Endodermal cell (in vitro differentiated cells): ENCODE measurements around the gene GLYATL2. TPM values are rescaled to one million over a fixed set of nuclear protein-coding genes. Genes with fewer than 3 reads are reported as not detected.

Experiments used
- DNase-seq: peaks from one replicate; pipeline ENCODE4 v3.0.0-alpha.2; 2017
- H3K27ac ChIP-seq: 2 replicates; pipeline ENCODE4 v1.5.1; 2013; ENCODE audit warnings: mild to moderate bottlenecking, low read depth, low read length, moderate library complexity
- H3K27me3 ChIP-seq: 2 replicates; pipeline ENCODE4 v1.6.1; 2013; ENCODE audit warnings: mild to moderate bottlenecking, low read length, moderate library complexity; ENCODE audit not compliant: insufficient read depth, control insufficient read depth, poor library complexity, severe bottlenecking
- H3K36me3 ChIP-seq: 2 replicates; pipeline ENCODE4 v1.7.0; 2013; ENCODE audit warnings: mild to moderate bottlenecking, low read length, moderate library complexity; ENCODE audit not compliant: control insufficient read depth, insufficient read depth
- H3K4me1 ChIP-seq: one replicate; pipeline ENCODE4 v1.7.0; 2013; ENCODE audit warnings: low read length; ENCODE audit not compliant: control insufficient read depth, insufficient read depth
- H3K4me3 ChIP-seq: 2 replicates; pipeline ENCODE4 v1.5.1; 2013; ENCODE audit warnings: mild to moderate bottlenecking, low read length, moderate library complexity
- H3K9ac ChIP-seq: 2 replicates; pipeline ENCODE4 v1.6.1; 2013; ENCODE audit warnings: mild to moderate bottlenecking, low read length, moderate library complexity; ENCODE audit not compliant: poor library complexity, severe bottlenecking; ENCODE audit errors: extremely low read depth
- H3K9me3 ChIP-seq: 2 replicates; pipeline ENCODE4 v1.6.1; 2013; ENCODE audit warnings: mild to moderate bottlenecking, low read length, moderate library complexity; ENCODE audit not compliant: control insufficient read depth
- H3K27ac Mint-ChIP-seq: 2 replicates; pipeline ENCODE4 v1.8.0; 2020; ENCODE audit warnings: mixed read lengths
- H3K27me3 Mint-ChIP-seq: 2 replicates; pipeline ENCODE4 v1.8.0; 2021; ENCODE audit warnings: mild to moderate bottlenecking, mixed read lengths; ENCODE audit not compliant: insufficient read depth
- H3K36me3 Mint-ChIP-seq: 2 replicates; pipeline ENCODE4 v1.8.0; 2020; ENCODE audit warnings: low read depth, mixed read lengths
- H3K4me1 Mint-ChIP-seq: 2 replicates; pipeline ENCODE4 v1.8.0; 2020; ENCODE audit warnings: mixed read lengths
- H3K4me3 Mint-ChIP-seq: 2 replicates; pipeline ENCODE4 v1.8.0; 2020; ENCODE audit warnings: mild to moderate bottlenecking, moderate library complexity, mixed read lengths
- H3K9me3 Mint-ChIP-seq: 2 replicates; pipeline ENCODE4 v1.8.0; 2020; ENCODE audit warnings: mild to moderate bottlenecking, mixed read lengths
- WGBS, 2 experiments: methylation state at CpG; one replicate each; pipeline versions ENCODE4 v1.1.5 to v1.1.7; 2013; ENCODE audit warnings: missing lambda C conversion rate in 2 of 2, mixed read lengths in 1 of 2; ENCODE audit not compliant: insufficient coverage in 1 of 2, insufficient read length in 1 of 2; 5-methylcytosine and 5-hydroxymethylcytosine counted together
- total RNA-seq, 2 donors: library from RNA; stranded (reverse); fragmentation: NEBNext Ultra II Directional in 1 of 2; extraction: Animal tissue kit (Norgen Biotek cat#: 25700) in 1 of 2; gene quantifications; 2 replicates in 1 of 2; 3 replicates in 1 of 2; pipeline ENCODE4 v1.2.1, GENCODE V29; 2021
- TF ChIP-seq, protein P1 (sequence below): fragments of 200-600 bp; sonication (generic); conservative IDR thresholded peaks from 2 replicates; pipeline ENCODE4 v1.5.0; 2021; ENCODE audit warnings: antibody characterized with exemption, mild to moderate bottlenecking

The GLYATL2 gene
- total RNA-seq, 2 donors from 2014 or later, result 0.35 to 1.4 TPM

DNA sequence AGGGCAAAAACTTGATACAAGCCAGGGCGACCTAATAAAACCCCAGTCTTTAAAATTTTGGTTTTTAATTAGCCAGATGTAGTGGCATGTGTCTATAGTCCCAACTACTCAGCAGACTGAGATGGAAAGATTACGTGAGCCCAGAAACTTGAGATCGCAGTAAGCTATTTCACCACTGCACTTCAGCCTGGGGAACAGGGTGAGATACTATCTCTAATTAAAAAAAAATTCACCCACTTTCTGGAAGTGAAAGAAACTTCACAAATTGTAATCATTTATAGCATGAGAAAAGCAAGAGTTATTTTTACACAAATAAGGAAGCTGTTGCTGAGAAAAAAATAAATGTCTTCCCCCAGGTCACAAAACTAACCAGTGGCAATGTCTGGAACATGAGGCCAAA is 882 bp upstream of the GLYATL2 start:
- Mint-ChIP-seq H3K27me3 (no peaks in the 10 kb centered on the region), H3K4me1 (no peaks in the 10 kb centered on the region), H3K36me3 (no peaks in the 10 kb centered on the region), H3K9me3 (peaks cover 76% of the 10 kb centered on the region), H3K4me3 (no peak overlapping the region), H3K27ac (no peak overlapping the region)
- peaks cover 52% of the 10 kb centered on the region for H3K9me3 ChIP-seq
- H3K4me3 ChIP-seq, result no peak overlapping the region
- no peak for DNase-seq
- WGBS, 2 experiments, result 64 to 79% methylated on average over 2 to 3 of the region's 3 CpGs
- H3K27ac ChIP-seq, result no peak overlapping the region
- H3K27me3 ChIP-seq, result no peaks in the 10 kb centered on the region
- H3K9ac ChIP-seq, result no peak overlapping the region
- TF ChIP-seq, protein P1, sequence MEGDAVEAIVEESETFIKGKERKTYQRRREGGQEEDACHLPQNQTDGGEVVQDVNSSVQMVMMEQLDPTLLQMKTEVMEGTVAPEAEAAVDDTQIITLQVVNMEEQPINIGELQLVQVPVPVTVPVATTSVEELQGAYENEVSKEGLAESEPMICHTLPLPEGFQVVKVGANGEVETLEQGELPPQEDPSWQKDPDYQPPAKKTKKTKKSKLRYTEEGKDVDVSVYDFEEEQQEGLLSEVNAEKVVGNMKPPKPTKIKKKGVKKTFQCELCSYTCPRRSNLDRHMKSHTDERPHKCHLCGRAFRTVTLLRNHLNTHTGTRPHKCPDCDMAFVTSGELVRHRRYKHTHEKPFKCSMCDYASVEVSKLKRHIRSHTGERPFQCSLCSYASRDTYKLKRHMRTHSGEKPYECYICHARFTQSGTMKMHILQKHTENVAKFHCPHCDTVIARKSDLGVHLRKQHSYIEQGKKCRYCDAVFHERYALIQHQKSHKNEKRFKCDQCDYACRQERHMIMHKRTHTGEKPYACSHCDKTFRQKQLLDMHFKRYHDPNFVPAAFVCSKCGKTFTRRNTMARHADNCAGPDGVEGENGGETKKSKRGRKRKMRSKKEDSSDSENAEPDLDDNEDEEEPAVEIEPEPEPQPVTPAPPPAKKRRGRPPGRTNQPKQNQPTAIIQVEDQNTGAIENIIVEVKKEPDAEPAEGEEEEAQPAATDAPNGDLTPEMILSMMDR, result no peak
- no peaks in the 10 kb centered on the region for H3K4me1 ChIP-seq
- no peaks in the 10 kb centered on the region for H3K36me3 ChIP-seq

DNA sequence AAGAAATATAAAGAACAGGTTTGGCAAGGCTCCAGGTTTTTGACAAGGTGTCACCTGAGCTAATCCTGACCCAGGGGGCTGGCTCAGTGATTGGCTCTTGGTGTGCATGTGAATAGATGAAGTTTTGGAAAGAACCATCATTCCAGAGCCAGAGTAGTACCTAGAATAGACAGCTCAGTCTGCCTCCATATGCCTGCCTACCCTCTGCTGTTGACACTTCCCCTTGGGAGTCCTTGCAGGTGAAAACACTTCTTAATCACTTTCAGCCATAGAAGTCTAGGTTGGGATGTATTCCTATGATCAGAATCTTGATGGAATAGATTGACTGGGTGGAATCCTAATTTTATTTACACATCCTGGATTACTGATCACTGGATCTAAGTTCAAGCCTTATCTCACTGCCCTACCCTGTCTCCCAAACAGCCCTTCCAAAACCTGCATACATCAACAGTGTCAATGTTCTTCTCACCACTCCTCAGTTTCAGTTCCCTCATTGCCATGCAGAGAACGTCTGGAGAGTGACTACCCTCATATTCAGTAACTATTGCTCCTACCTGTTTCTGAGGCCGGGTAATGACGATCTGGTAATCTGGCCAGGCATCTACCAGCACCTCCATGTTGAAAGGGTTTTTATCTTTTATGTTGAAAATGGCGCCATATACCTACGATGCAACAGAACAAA is 6.7 kb downstream of the GLYATL2 start:
- no peaks in the 10 kb centered on the region for H3K27me3 Mint-ChIP-seq
- DNase-seq, result no peak
- Histone ChIP-seq H3K9ac (no peak overlapping the region), H3K4me3 (no peak overlapping the region), H3K27ac (no peak overlapping the region), H3K27me3 (no peaks in the 10 kb centered on the region), H3K36me3 (no peaks in the 10 kb centered on the region), H3K4me1 (no peaks in the 10 kb centered on the region), H3K9me3 (peaks cover 75% of the 10 kb centered on the region)
- H3K36me3 Mint-ChIP-seq, result no peaks in the 10 kb centered on the region
- peaks cover 82% of the 10 kb centered on the region for H3K9me3 Mint-ChIP-seq
- 74 to 85% methylated on average over 2 to 5 of the region's 5 CpGs for WGBS, 2 experiments
- no peak overlapping the region for H3K4me3 Mint-ChIP-seq
- TF ChIP-seq, protein P1, result no peak
- no peaks in the 10 kb centered on the region for H3K4me1 Mint-ChIP-seq
- no peak overlapping the region for H3K27ac Mint-ChIP-seq

DNA sequence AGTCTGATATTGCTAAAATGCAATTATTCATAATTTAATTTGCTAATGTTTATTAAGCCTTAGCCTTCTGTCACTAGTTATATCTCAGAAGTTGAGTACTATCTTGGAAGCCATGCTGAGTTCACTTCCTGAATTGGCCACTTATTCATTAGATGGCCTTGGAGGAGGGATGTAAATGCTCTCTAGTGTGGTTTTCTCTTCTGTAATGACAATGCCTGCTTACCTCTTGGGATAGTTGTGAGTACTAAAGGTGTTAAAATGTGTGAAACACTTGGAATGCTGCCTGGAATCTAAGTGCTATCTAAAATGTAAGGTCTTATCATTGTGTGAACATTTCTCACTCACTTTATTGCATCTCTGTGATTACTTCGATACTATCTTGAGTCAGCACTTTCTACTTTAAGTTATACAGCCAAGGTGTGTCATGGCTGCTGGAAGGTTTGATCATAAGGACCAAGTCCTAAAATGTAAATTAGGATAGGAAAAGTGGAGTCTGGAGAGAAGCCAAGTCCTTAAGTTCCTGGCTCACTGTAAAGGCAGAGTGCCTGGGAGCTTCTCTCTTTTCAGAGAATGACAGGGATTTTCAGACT is 12.4 kb downstream of the GLYATL2 start:
- no peak overlapping the region for H3K4me3 ChIP-seq
- H3K4me1 ChIP-seq, result no peaks in the 10 kb centered on the region
- 67 to 75% methylated on average over 1 of the region's 1 CpG for WGBS, 2 experiments
- no peak overlapping the region for H3K4me3 Mint-ChIP-seq
- H3K36me3 ChIP-seq, result no peaks in the 10 kb centered on the region
- H3K9me3 Mint-ChIP-seq, result peaks cover 75% of the 10 kb centered on the region
- H3K36me3 Mint-ChIP-seq, result no peaks in the 10 kb centered on the region
- no peaks in the 10 kb centered on the region for H3K27me3 ChIP-seq
- TF ChIP-seq, protein P1, result no peak
- H3K9ac ChIP-seq, result no peak overlapping the region
- H3K4me1 Mint-ChIP-seq, result no peaks in the 10 kb centered on the region
- peaks cover 71% of the 10 kb centered on the region for H3K9me3 ChIP-seq
- H3K27ac Mint-ChIP-seq, result no peak overlapping the region
- no peaks in the 10 kb centered on the region for H3K27me3 Mint-ChIP-seq
- H3K27ac ChIP-seq, result no peak overlapping the region
- no peak for DNase-seq
